Measurements from ENCODE around the gene FTO.

- no peak for TF ChIP-seq POLR2A (IDR thresholded peaks at IDR 0.05)
- TF ChIP-seq, protein P1, sequence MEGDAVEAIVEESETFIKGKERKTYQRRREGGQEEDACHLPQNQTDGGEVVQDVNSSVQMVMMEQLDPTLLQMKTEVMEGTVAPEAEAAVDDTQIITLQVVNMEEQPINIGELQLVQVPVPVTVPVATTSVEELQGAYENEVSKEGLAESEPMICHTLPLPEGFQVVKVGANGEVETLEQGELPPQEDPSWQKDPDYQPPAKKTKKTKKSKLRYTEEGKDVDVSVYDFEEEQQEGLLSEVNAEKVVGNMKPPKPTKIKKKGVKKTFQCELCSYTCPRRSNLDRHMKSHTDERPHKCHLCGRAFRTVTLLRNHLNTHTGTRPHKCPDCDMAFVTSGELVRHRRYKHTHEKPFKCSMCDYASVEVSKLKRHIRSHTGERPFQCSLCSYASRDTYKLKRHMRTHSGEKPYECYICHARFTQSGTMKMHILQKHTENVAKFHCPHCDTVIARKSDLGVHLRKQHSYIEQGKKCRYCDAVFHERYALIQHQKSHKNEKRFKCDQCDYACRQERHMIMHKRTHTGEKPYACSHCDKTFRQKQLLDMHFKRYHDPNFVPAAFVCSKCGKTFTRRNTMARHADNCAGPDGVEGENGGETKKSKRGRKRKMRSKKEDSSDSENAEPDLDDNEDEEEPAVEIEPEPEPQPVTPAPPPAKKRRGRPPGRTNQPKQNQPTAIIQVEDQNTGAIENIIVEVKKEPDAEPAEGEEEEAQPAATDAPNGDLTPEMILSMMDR (IDR thresholded peaks at IDR 0.05): no peak
Measured at GRCh38 chr16:54193013-54193664, 489.2 kb downstream of the FTO start.

All from uterus (tissue), 2 donors.